NT2/D1 (cell line): ENCODE data around the gene PGGHG.

Experiments used
- SUZ12 ChIP-seq: IDR thresholded peaks from 2 replicates; pipeline ENCODE4 v1.6.1; 2011; ENCODE audit not compliant: insufficient read length, insufficient read depth; ENCODE audit errors: extremely low read depth
- YY1 ChIP-seq: IDR thresholded peaks from 2 replicates; pipeline ENCODE4 v1.6.1; 2011; ENCODE audit not compliant: insufficient read length, insufficient read depth
- ZNF274 ChIP-seq: IDR thresholded peaks from 2 replicates; pipeline ENCODE4 v1.6.1; 2011; ENCODE audit warnings: mild to moderate bottlenecking, low read depth, low read length

DNA sequence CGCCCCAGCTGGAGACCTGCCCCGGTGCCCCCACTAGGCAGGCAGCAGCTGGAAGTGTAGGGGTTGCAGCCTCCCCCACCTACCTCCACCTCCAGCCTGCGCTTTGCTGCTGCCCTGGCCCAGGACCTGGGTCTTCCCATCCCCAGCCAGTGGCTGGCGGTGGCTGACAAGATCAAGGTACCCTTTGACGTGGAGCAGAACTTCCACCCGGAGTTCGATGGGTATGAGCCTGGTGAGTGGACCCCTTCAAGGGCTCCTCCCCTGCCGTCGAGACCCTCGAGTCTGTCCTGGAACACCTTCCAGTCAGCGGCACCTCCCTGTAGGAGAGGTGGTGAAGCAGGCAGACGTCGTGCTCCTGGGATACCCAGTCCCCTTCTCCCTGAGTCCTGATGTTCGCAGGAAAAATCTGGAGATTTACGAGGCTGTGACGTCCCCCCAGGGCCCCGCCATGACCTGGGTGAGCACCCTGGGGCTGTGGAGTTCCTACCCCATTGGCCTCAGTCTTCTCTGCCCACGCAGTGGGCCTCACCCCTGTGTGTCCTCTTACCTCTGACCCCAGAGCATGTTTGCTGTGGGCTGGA lies 4.4 kb downstream of the PGGHG start:
- no peak for TF ChIP-seq ZNF274
- no peak for TF ChIP-seq YY1
- no peak for TF ChIP-seq SUZ12
